Uterus (tissue), 2 donors: Measurements from ENCODE around the gene ACAD11.

Experiments used
- POLR2A ChIP-seq, 2 donors: fragments of 450-650 bp; IDR thresholded peaks; one replicate each; pipeline ENCODE4 v1.6.1; 2016; ENCODE audit warnings: antibody characterized with exemption in 2 of 2, mild to moderate bottlenecking in 1 of 2, moderate library complexity in 1 of 2
- TF ChIP-seq, protein P1 (sequence below), 4 experiments: fragments of 200-600 bp in 2 of 4; fragments of 450-650 bp in 2 of 4; sonication (generic) in 2 of 4; IDR thresholded peaks; one replicate each; pipeline ENCODE4 v1.5.1; 2016 to 2019; ENCODE audit warnings: antibody characterized with exemption in 4 of 4, mild to moderate bottlenecking in 2 of 4, moderate library complexity in 1 of 4

DNA sequence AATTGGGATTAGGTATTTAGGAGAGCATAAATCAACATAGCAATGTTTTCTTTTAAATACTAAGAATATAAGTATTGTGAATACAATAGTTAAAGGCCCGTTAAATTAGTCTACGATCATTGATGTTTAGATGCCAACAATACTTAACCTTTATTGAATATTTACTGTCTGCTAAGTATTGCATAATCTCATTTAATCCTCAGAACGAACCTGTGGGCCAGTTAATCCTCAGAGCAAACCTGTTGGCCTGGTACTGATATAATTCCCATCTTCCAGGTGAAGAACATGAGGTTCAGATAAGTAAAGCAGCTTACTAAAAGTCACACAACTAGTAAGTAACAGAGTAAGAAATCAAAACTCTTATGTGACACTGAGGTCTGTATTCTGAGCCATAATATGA is 119.9 kb downstream of the ACAD11 start:
- TF ChIP-seq, protein P1, sequence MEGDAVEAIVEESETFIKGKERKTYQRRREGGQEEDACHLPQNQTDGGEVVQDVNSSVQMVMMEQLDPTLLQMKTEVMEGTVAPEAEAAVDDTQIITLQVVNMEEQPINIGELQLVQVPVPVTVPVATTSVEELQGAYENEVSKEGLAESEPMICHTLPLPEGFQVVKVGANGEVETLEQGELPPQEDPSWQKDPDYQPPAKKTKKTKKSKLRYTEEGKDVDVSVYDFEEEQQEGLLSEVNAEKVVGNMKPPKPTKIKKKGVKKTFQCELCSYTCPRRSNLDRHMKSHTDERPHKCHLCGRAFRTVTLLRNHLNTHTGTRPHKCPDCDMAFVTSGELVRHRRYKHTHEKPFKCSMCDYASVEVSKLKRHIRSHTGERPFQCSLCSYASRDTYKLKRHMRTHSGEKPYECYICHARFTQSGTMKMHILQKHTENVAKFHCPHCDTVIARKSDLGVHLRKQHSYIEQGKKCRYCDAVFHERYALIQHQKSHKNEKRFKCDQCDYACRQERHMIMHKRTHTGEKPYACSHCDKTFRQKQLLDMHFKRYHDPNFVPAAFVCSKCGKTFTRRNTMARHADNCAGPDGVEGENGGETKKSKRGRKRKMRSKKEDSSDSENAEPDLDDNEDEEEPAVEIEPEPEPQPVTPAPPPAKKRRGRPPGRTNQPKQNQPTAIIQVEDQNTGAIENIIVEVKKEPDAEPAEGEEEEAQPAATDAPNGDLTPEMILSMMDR (IDR thresholded peaks at IDR 0.05), result no peak
- no peak for TF ChIP-seq POLR2A (IDR thresholded peaks at IDR 0.05)
